ENCODE measurements around the gene PPP1R3E. TPM values are rescaled to one million over a fixed set of nuclear protein-coding genes. Genes with fewer than 3 reads are reported as not detected.

The PPP1R3E gene
- total and polyA plus RNA-seq, 2 of the 13 experiments (the other 11 are each of a cell fraction or from before 2014, with no cell fraction given): 16.5 to 26.5 TPM

- no peak for TF ChIP-seq HNF1B (CRISPR knock-in tag; IDR thresholded peaks at IDR 0.05)
- TF ChIP-seq ZNF264 (CRISPR knock-in tag; IDR thresholded peaks at IDR 0.05): peak; percentile 50; the same call in 1 of the 2 replicates
- peak; percentile 60; the same call in 1 of the 2 replicates for TF ChIP-seq ZNF441 (CRISPR knock-in tag; IDR thresholded peaks at IDR 0.05; ENCODE audit: borderline replicate concordance)
- peak; percentile 91 for TF ChIP-seq HNRNPLL (IDR thresholded peaks at IDR 0.05; ENCODE audit: low read depth, low read length, poor library complexity, severe bottlenecking)
- TF ChIP-seq ZNF747 (CRISPR knock-in tag; IDR thresholded peaks at IDR 0.05; ENCODE audit: borderline replicate concordance): peak; percentile 69
- no peak for TF ChIP-seq ZNF382 (CRISPR knock-in tag; IDR thresholded peaks at IDR 0.05; ENCODE audit: borderline replicate concordance)
- peak; percentile 58; the same call in 1 of the 2 replicates for TF ChIP-seq KLF12 (CRISPR knock-in tag; IDR thresholded peaks at IDR 0.05; ENCODE audit: borderline replicate concordance)
- peak; percentile 22; the same call in 1 of the 2 replicates for TF ChIP-seq ZBTB49 (CRISPR knock-in tag; IDR thresholded peaks at IDR 0.05; ENCODE audit: borderline replicate concordance)
- TF ChIP-seq POLR2A (IDR thresholded peaks at IDR 0.05; ENCODE audit: insufficient read depth in 1 of 2, low read depth in 2 of 2, low read length in 2 of 2): peak in 1 of 2 experiments; percentile 86; a peak in 2 of 4 replicates
- no peak for TF ChIP-seq ZC3H13 (CRISPR knock-in tag; IDR thresholded peaks at IDR 0.05)
- TF ChIP-seq ZMYM2 (CRISPR knock-in tag; IDR thresholded peaks at IDR 0.05): peak; percentile 96
- TF ChIP-seq ZBTB46 (CRISPR knock-in tag; IDR thresholded peaks at IDR 0.05; ENCODE audit: borderline replicate concordance): peak; percentile 96; the same call in 1 of the 2 replicates
- peak; percentile 83; the same call in 1 of the 2 replicates for TF ChIP-seq AKAP8 (CRISPR knock-in tag; IDR thresholded peaks at IDR 0.05)
- TF ChIP-seq ZNF138 (CRISPR knock-in tag; IDR thresholded peaks at IDR 0.05; ENCODE audit: low read depth): peak; percentile 96
- peak; percentile 46; the same call in 1 of the 2 replicates for TF ChIP-seq ZNF749 (CRISPR knock-in tag; IDR thresholded peaks at IDR 0.05; ENCODE audit: borderline replicate concordance)
- no peak for TF ChIP-seq ZNF296 (CRISPR knock-in tag; conservative IDR thresholded peaks at IDR 0.05)
- 0 out of 2 replicates have a peak, but pooled peaks have one; percentile 28 for TF ChIP-seq ELF1 (CRISPR knock-in tag; IDR thresholded peaks at IDR 0.05)
- no peak for TF ChIP-seq ZNF597 (CRISPR knock-in tag; IDR thresholded peaks at IDR 0.05)
- no peak for TF ChIP-seq GRHL1 (CRISPR knock-in tag; conservative IDR thresholded peaks at IDR 0.05)
These were observed at the start of gene PPP1R3E (continued) for GRCh38 chr14:23302290-23303225.
